ENCODE measurements around the gene CLMN. TPM values are rescaled to one million over a fixed set of nuclear protein-coding genes. Genes with fewer than 3 reads are reported as not detected.
"Not testable (repeated sequence)": the region's sequence is repeated elsewhere in the genome, so short reads cannot be mapped to it uniquely, and the experiment has no call there.

The CLMN gene
- polyA plus RNA-seq, 3 donors, result 19.7 to 46.2 (median 22.0) TPM

DNA sequence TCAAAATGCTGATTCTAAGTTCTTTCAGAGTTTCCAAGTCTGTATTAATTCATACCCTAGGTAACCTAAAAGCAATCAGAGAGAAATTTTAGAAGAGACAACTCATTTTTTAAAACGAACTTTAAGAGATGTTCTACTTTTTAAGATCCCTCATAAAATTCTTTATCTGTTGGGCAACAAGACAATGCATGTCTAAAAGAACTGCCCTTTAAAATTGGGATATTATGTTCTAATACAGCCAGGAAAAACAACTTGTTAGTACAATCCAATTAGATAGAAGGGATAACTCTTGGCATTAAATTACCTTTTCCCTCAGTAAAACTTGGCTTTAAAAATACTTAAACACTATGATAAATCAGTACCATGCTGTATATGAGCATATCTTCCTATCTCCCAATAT lies 178.0 kb downstream of the CLMN start:
- DNase-seq (ENCODE audit: extremely low read depth in 1 of 11, low read depth in 9 of 11, low spot score in 4 of 11), result no peak

DNA sequence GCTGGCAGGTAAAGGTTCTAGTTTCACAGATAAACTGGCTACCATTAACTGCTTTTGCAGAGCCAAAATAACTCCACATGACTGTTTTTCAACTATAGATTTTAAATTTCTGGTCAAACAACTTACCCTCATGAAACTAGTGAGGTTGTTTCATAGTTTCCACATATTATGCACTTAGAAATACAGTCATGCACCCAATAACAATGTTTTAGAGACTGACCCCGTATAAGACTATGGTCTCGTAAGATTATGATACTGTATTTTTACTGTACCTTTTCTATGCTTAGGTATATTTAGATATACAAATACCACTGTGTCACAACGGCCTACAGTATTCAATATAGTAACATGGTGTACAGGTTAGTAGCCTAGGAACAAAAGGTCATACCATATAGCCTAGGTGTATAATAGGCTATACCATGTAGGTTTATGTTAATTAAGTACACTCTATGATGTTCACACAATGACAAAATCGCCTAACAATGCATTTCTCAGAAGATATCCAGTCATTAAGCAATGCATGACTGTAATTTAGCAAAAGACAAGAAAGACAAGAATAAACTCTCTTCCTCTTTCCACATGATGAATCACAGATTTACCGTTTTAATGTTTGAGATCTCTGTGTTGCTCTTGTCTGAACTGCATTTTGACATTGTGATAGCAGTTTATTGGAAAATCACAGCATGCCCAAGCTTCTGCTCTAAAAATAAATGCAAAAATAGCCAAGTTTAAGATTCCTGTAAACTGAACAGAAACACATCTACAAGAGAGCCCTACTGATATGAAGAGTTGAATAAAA lies 179.4 kb downstream of the CLMN start:
- DNase-seq (ENCODE audit: extremely low read depth in 1 of 11, low read depth in 9 of 11, low spot score in 4 of 11), result no peak

DNA sequence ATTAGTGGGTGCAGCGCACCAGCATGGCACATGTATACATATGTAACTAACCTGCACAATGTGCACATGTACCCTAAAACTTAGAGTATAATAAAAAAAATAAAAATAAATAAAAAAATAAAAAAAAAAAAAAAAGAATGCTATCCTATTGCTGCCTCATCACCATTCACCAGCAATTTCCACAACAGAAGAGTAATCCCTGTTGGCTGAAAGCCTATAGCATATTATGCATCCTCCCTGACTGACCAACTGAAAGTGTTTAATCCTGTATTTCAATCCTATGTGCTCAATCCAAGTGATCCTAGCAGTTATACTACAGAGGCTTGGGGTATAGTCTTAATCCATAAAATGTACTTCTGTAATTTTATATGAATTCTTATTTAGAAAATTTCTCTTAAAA lies 180.8 kb downstream of the CLMN start:
- DNase-seq (ENCODE audit: extremely low read depth in 1 of 11, low read depth in 9 of 11, low spot score in 4 of 11), result no peak

DNA sequence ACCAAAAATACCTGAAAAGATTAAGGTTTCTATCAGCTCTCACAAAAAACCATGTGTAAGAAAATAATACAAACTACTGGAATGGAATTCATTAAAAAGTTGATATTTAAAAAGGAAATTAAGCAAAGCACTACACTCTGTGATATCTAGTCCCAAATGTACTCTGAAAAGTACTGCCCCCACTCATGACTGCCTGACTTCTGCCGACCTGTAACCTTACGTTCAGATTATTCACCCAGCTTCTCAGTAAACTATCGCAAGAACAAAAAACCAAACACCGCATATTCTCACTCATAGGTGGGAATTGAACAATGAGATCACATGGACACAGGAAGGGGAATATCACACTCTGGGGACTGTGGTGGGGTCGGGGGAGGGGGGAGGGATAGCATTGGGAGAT lies 181.3 kb downstream of the CLMN start:
- not testable (repeated sequence) for DNase-seq (ENCODE audit: extremely low read depth in 1 of 11, low read depth in 9 of 11, low spot score in 4 of 11)

DNA sequence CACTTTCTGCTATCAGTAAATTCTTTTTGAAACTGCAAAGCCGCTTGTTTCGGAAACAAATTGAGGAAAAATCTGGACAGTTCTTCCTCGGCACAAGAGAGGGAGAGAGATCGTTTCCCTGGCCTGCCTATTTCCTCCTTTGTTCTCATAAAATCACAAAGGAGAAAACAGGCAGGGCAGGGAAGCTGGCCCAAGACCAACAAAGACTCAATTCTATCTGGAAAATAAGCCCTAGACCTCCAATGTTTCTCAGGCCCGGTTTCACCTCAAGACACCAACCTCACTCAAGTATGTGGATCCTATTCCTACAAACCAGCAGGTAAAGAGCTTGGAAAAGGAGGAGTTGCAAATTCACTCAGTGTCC lies 181.9 kb downstream of the CLMN start:
- no peak for DNase-seq (ENCODE audit: extremely low read depth in 1 of 11, low read depth in 9 of 11, low spot score in 4 of 11)

DNA sequence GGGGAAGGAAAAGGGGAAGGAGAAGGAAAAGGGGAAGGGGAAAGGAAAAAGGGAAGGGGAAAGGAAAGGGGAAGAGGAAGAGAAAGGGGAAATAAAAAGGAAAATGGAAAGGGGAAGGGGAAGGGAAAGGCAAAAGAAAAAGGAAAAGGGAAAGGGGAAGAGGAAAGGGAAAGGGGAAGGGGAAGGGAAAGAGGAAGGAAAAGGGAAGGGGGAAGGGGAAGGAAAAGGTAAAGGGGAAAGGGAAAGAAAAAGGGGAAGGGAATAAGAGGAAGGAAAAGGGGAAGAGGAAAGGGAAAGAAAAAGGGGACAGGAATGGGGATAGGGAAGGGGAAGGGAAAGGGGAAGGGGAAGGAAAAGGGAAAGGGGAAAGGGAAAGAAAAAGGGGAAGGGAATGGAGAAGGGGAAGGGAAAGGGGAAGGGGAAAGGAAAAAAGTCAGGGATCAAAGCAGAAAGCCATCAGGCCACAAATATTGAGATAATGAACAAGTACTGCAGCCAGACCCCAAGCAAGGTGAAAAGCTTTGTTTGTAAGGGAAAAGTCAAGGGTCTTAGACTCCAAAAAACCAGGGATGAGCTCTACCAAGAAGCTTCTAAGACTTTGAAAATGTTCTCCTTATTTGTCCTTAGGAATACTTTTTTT lies 182.4 kb downstream of the CLMN start:
- no peak for DNase-seq (ENCODE audit: extremely low read depth in 1 of 11, low read depth in 9 of 11, low spot score in 4 of 11)

DNA sequence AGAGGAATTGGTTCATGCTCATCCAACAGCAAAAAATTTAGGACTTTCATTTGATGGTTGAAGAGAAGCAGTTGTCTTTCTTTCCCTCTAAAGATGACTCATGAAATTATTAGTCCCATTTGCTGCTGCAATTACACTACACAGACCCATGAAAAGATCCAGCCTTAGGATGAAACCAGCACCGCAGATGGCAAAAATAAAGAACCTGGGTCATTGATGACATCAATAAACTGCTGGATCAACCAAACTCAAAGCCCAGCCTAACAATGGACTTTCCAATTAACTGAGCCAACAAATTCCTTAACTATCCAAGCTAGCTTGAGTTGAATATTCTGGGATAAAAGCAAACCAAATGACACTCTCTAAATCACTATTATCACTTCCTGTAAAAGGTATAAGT lies 183.1 kb downstream of the CLMN start:
- DNase-seq (ENCODE audit: extremely low read depth in 1 of 11, low read depth in 9 of 11, low spot score in 4 of 11), result no peak

DNA sequence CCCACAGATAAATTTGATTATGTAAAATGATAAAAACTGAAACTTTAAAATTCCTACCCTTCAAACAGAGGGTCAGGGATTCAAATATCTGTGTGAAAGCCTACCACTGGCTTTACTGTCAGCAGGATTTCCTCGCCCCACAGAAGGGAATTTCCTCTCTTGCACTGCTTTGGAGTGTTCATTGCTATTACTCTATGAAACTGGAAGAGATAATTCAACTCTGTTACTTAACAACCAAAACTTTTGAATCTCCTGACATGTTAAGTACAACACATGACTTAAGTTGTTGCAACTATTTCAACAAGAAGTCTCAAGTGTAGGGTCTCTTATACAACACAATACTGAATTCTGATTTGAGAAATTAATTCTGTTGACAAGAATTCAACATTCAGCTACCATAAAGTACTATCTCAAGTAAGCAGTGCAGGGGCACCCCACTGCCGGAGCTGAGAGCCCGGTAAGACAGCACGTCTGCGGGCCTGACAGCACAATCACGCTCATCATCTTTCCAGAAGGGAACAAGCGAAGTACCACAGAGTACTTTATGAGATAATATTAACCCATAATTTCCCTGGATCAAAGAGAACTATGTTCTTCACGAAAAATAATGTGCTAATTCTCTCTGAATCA lies 185.3 kb downstream of the CLMN start:
- DNase-seq (ENCODE audit: extremely low read depth in 1 of 11, low read depth in 9 of 11, low spot score in 4 of 11), result no peak

DNA sequence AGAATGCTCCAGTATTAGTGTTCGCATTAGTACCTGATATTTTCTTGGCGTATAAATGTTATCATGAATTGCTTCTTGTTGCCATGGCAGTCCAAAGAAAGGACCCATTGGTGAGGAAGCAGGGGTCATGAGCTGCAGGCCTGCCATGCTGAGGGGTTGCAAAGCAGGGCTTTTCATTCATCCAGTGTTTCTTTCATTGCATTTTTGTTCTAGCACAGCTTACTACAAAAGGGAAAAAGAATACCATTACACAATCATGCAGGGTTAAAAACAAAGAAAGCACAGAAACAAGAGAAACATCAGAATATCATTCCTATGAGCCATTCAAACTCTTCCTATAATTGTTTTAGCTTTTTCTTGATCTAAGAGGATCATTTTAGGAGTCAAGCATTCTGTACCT lies 186.4 kb downstream of the CLMN start:
- no peak for DNase-seq (ENCODE audit: extremely low read depth in 1 of 11, low read depth in 9 of 11, low spot score in 4 of 11)

DNA sequence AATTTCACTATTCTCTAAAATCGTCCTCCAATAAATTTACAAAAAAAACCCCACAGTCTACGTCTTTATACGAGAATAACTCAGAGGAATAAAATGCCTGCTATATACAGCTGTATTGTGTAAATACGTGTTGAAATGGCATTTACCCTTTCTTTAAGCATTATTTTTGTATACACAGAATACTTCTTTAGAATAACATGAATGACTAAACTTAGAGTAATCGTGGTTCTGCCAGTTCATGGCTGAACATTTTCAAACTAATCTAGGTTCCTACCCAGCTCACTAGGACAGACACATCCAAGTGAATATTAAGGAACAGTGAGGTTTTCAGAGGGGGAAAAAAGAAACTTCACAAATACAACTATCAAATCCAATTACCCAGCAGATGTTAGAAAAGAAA lies 186.9 kb downstream of the CLMN start:
- DNase-seq (ENCODE audit: extremely low read depth in 1 of 11, low read depth in 9 of 11, low spot score in 4 of 11), result no peak

Other genes with a start within 250 kb of the CLMN start
- 10 to 100 TPM; 49.6 to 60.5 (median 59.2) TPM for gene DICER1, start 162.4 kb downstream of the CLMN start, polyA plus RNA-seq (ENCODE audit: insufficient read length in 3 of 3)
- gene SYNE3, start 196.7 kb upstream of the CLMN start, polyA plus RNA-seq (ENCODE audit: insufficient read length in 3 of 3), result 1 to 10 TPM; 1.9 to 2.2 (median 2.1) TPM
- 10 to 100 TPM; 65.9 to 87.6 (median 72.3) TPM for gene GLRX5, start 215.1 kb upstream of the CLMN start, polyA plus RNA-seq (ENCODE audit: insufficient read length in 3 of 3)